Peyer's patch (tissue), 4 donors: ENCODE data around the gene DUSP11.

Source experiments
- POLR2A ChIP-seq, 2 donors: fragments of 450-650 bp; IDR thresholded peaks; one replicate each; pipeline ENCODE4 v1.5.1; 2017; ENCODE audit warnings: antibody characterized with exemption in 2 of 2, mild to moderate bottlenecking in 2 of 2, moderate library complexity in 2 of 2
- TF ChIP-seq, protein P1 (sequence below), 6 experiments: fragments of 450-650 bp in 4 of 6; fragments of 200-600 bp in 2 of 6; sonication (generic) in 1 of 6; IDR thresholded peaks; one replicate each; pipeline ENCODE4 v1.5.1; 2017 to 2019; ENCODE audit warnings: antibody characterized with exemption in 6 of 6, mild to moderate bottlenecking in 3 of 6, moderate library complexity in 1 of 6

DNA sequence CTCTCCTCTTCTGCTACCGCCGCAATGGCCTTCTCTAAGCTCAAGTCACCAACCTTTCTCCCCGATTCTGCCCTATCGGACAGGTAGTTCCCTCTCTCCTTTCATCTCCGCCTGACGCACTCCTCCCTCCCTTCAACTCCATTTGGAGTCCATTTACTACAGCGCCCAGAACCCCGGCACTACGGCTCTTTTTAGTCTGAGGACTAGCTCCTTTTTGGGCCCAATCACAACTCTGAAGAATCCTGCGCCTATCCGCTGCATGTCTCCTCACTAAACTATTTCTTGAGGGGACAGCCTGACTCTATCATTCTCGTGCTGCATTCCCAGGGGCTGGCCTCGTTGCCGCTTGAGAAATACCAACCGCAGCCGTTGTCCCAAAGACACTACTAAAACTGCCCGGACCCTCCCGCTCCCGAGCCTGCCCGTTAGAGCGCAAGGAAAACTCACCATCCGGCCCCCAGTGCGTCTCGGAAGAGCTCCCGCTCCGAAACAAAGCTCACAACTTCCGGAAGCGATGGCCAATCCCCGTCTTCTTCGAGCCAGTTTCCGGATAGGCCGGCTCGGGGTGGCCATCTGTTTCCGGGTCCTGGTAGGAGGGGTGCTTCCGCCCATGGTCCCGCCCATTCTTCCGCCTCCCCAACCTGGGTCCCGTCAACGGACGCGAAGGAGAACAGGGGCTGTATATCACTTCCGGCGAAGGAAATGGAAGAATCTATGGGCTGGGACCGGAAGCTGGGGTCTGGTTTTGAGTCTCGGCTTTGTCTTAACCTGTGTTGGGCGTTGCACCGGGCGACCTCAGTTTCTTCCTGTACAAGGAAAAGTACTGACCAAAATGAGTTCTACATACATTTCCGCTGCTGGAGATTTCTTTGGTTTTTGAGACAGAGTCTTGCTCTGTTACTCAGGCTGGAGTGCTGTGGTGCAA lies 42.8 kb downstream of the DUSP11 start, which contains the start of gene TPRKB:
- peak; percentile 43 to 49 for TF ChIP-seq POLR2A (IDR thresholded peaks at IDR 0.05)
- TF ChIP-seq, protein P1, sequence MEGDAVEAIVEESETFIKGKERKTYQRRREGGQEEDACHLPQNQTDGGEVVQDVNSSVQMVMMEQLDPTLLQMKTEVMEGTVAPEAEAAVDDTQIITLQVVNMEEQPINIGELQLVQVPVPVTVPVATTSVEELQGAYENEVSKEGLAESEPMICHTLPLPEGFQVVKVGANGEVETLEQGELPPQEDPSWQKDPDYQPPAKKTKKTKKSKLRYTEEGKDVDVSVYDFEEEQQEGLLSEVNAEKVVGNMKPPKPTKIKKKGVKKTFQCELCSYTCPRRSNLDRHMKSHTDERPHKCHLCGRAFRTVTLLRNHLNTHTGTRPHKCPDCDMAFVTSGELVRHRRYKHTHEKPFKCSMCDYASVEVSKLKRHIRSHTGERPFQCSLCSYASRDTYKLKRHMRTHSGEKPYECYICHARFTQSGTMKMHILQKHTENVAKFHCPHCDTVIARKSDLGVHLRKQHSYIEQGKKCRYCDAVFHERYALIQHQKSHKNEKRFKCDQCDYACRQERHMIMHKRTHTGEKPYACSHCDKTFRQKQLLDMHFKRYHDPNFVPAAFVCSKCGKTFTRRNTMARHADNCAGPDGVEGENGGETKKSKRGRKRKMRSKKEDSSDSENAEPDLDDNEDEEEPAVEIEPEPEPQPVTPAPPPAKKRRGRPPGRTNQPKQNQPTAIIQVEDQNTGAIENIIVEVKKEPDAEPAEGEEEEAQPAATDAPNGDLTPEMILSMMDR (IDR thresholded peaks at IDR 0.05): no peak
